HG03097 (cell line): ENCODE measurements around the gene GNA12.
A peak's percentile ranks its signal among the peaks of the same experiment; 100 is the strongest.

ENCODE experiments used
- ATAC-seq: cut with Tn5 transposase; IDR thresholded peaks from one replicate; pipeline ENCODE4 v1.9.1; 2021; ENCODE audit not compliant: unreplicated experiment, low FRiP score

The GNA12 gene

GRCh38 chr7:2719007-2719406 lies 125.1 kb downstream of the GNA12 start:
- ATAC-seq: no peak

GRCh38 chr7:2718296-2718965 lies 125.7 kb downstream of the GNA12 start:
- ATAC-seq: no peak

- ATAC-seq: no peak
These were observed 126.5 kb downstream of the GNA12 start for GRCh38 chr7:2717293-2718261.

- no peak for ATAC-seq
These were observed 127.2 kb downstream of the GNA12 start for GRCh38 chr7:2716906-2717292.

GRCh38 chr7:2716488-2716887 lies 127.6 kb downstream of the GNA12 start:
- no peak for ATAC-seq

- ATAC-seq: no peak
These were observed 128.5 kb downstream of the GNA12 start for GRCh38 chr7:2715341-2716231.

- ATAC-seq: no peak
These were observed 129.5 kb downstream of the GNA12 start for GRCh38 chr7:2714636-2715035.

- no peak for ATAC-seq
These were observed 130.1 kb downstream of the GNA12 start for GRCh38 chr7:2713978-2714377.

GRCh38 chr7:2713370-2713769 lies 130.7 kb downstream of the GNA12 start:
- ATAC-seq: no peak

- ATAC-seq: no peak
These were observed 132.0 kb downstream of the GNA12 start for GRCh38 chr7:2711895-2712675.

- no peak for ATAC-seq
These were observed 133.1 kb downstream of the GNA12 start for GRCh38 chr7:2710901-2711551.

- ATAC-seq: no peak
These were observed 133.8 kb downstream of the GNA12 start for GRCh38 chr7:2710286-2710655.

- ATAC-seq: peak; percentile 65
These were observed 134.4 kb downstream of the GNA12 start for GRCh38 chr7:2709553-2710285.

- ATAC-seq: no peak
These were observed 135.4 kb downstream of the GNA12 start for GRCh38 chr7:2708547-2709310.

- ATAC-seq: no peak
These were observed 136.1 kb downstream of the GNA12 start for GRCh38 chr7:2708041-2708440.

GRCh38 chr7:2707481-2707880 lies 136.6 kb downstream of the GNA12 start:
- ATAC-seq: no peak

- ATAC-seq: no peak
These were observed 137.4 kb downstream of the GNA12 start for GRCh38 chr7:2706685-2707126.
